GM18505 (cell line): ENCODE results near the gene FOXD3.

Source experiments
- ATAC-seq: cut with Tn5 transposase; IDR thresholded peaks from one replicate; pipeline ENCODE4 v1.9.1; 2021; ENCODE audit not compliant: unreplicated experiment
- POLR2A ChIP-seq: IDR thresholded peaks from 4 replicates; pipeline ENCODE4 v1.6.1; 2011; ENCODE audit warnings: borderline replicate concordance; ENCODE audit not compliant: insufficient read depth, insufficient read length; ENCODE audit errors: extremely low read depth

The FOXD3 gene

DNA sequence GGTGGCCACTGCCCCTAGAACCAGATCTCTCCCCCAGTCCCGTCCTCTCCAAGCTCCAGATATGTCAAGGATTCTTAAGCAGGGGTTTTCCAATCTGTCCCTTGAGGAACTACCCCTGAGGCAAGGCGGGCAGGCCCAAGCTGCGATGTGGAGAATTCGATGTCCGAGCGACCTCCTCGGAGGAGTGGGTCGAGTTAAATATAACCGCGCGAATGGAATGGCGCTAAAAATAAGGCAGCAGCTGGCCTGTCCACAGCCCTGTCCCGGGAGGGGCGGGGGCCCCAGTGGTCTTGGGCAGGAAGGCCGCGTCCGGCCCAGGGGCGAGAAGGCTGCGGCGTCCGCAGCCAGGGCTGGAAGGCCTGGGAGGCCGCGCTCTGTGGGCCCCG is 5.8 kb upstream of the FOXD3 start:
- no peak for ATAC-seq

GRCh38 chr1:63316984-63317816 is 5.2 kb upstream of the FOXD3 start:
- no peak for TF ChIP-seq POLR2A
- peak; percentile 74 for ATAC-seq

More for the DNA sequence above, 5.8 kb upstream of the FOXD3 start:
- no peak for TF ChIP-seq POLR2A

GRCh38 chr1:63317817-63318152 is 4.6 kb upstream of the FOXD3 start:
- ATAC-seq, result no peak
- no peak for TF ChIP-seq POLR2A

DNA sequence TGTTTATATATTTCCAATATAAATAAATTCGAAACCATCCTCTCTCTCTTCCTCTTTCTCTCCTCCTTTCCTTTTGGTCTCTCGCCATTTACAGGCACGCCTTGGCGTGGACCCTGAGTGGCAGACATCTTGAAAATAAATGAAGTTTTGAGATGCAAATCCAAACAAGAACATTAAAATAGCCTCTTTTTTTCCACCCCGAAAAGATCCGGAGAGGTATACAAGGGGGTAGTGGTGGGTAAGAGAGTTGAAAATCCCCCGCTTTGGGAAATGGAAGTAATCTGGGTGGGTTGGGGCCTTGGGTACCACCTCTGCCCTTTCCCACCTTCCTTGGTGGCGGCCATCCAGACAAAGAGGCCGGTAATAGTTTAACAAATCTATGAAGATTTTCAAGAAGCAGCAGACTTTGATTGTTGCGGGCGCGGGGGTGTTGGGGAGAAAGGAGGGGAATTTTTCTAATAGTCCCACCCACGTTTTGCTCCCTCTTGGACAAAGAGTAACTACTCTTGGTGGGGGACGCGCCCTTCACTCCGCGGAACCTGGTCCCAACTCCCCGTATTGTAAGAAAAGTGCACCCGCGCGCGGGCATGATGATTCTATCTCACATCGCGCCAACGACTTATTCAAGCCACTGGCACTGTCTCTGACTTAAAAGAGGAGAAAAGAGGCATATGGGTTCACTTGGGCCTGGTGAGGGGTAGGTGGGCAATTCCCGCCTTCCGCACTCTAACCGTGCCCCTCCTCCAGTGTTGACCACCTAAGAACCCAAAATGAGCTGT is 4.0 kb upstream of the FOXD3 start:
- no peak for TF ChIP-seq POLR2A
- no peak for ATAC-seq

GRCh38 chr1:63319046-63320021 is 3.0 kb upstream of the FOXD3 start:
- no peak for TF ChIP-seq POLR2A

DNA sequence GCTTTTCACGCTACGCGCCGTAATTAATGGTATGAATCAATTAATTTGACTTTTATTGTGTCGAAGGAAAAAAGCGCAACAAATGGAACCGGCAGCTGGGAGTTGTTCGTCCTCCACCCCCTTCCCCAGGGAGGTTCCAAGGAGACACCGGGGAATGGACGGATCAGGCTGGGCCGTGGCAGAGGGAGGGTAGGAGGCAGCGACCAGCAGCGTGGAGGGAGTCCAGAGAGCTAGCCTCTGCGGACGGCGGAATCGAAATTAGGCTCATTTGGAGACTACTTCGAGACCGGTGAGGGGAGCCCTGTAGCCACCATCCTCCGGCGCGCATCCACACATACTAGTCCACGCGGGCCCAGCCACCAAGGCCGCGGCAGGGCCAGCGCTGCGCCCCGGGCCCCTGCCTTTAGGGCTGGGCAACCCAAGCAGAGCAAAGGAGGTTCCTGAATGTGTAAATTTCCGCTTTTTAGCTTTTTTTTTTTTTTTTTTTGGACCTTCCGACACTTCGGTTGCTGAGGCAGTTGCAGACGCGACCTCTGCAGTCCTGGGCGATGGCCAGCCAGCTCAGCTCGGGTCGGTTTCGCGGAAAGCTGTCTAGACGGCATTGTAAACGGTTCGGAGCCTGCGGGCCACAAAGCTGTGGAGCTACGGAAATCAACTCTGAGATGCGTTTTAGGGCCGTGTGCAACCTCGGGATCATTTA is 2.2 kb upstream of the FOXD3 start:
- TF ChIP-seq POLR2A, result no peak
- no peak for ATAC-seq

More at GRCh38 chr1:63319046-63320021, 3.0 kb upstream of the FOXD3 start:
- ATAC-seq, result no peak

DNA sequence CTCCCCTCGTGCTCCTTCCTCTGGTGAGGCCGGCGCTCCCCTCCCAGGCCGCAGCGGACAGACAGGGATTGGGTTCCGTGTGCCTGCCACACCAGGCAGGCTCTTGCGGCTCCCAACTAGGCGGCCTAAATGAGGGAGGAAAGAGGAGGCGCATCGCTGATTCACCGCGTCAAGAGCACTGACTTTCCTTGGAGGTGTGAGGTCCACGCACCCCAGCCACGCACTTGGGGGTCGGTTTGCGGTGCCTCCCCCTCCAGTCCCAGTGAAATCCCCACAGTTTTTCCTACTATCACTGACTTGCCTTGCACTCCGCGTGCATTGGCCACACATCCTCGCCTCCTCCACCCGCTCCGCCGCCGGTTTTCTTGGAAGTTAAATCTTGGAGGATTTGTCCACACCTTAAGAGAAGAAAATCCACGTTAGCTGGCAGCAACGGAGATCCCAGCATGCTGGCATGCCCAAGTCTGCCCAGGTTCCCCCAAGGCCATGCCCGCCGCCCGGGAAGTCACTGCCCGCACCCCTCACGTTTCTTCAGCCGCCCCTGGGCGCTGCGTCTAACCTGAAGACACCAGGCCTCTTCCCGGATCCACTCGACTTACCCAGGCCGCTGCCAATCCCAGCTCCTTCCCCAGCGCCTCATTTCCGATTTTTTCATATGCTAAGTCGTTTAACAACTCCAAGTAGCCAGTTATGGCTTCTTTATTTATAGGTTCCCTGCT is 1.1 kb upstream of the FOXD3 start:
- ATAC-seq, result no peak
- TF ChIP-seq POLR2A, result no peak

GRCh38 chr1:63321785-63322113 is 618 bp upstream of the FOXD3 start:
- TF ChIP-seq POLR2A, result no peak
- no peak for ATAC-seq

GRCh38 chr1:63322944-63323864 is 837 bp downstream of the FOXD3 start:
- no peak for ATAC-seq
- no peak for TF ChIP-seq POLR2A

- no peak for TF ChIP-seq POLR2A
- no peak for ATAC-seq
These were observed 1.8 kb downstream of the FOXD3 start for GRCh38 chr1:63323865-63324778.

DNA sequence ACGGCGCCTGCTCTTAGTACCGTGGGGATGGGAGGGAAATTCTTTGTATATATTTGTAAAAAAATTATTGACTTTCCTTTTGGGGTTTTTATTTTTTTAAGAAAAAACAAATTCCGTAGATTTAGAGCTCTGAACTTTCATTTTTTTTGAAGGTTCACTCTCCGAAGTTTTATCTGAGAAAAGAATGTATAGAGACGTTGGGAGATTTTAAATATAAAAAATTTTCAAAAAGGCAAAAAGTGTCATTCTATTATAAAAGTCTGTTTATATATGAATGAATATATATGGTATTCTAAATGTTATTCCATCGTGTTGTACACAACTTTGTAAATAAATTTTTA is 2.4 kb downstream of the FOXD3 start:
- ATAC-seq, result no peak
- TF ChIP-seq POLR2A, result no peak
